Left kidney (tissue), 1 donor: ENCODE results near the gene RPS6KC1. TPM values are rescaled to one million over a fixed set of nuclear protein-coding genes. Genes with fewer than 3 reads are reported as not detected.

ENCODE experiments used
- polyA plus RNA-seq: library from polyadenylated mRNA; unstranded; fragments of 120-200 nt; gene quantifications from one replicate; pipeline ENCODE4 v1.2.1, GENCODE V29; 2013; ENCODE audit not compliant: insufficient read length

RPS6KC1 gene
- polyA plus RNA-seq, 1 donor: 25.0 TPM

Other genes with a start within 250 kb of the RPS6KC1 start
- gene SPATA45, start 203.6 kb upstream of the RPS6KC1 start, polyA plus RNA-seq: 0.75 TPM
- 40.2 TPM for gene FLVCR1, start 193.0 kb upstream of the RPS6KC1 start, polyA plus RNA-seq
- gene VASH2, start 100.7 kb upstream of the RPS6KC1 start, polyA plus RNA-seq: 27.2 TPM
- gene ANGEL2, start 35.4 kb upstream of the RPS6KC1 start, polyA plus RNA-seq: 57.5 TPM